ENCODE measurements around the gene TLR6.

The TLR6 gene

DNA sequence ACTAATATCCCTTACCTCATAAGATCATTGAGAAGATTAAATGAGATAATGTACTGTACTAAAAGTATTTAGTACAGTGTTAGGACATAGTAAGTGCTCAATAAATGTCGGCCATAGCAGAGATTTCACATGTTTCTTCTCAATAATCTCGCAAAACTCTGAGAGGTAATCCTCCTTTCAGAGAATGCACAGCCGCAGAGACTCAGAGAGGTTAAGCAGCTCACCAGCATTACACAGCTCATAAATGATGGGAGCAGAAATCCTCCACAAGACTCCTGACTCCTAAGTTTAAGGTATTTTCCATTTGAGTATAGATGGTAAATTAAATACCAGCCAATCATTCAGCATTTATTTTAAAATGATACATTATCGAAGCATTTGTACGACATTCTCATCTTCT is 45.6 kb upstream of the TLR6 start:
- DNase-seq = no peak
- Histone ChIP-seq H3K27ac (no peak overlapping the region), H3K36me3 (replicated peaks) (peaks cover 58% of the 10 kb centered on the region), H3K27me3 (replicated peaks) (no peaks in the 10 kb centered on the region), H3K4me3 (ENCODE audit: low read depth, low read length) (no peak overlapping the region)
- TF ChIP-seq CTCF (IDR thresholded peaks at IDR 0.05; ENCODE audit: low read depth, low read length, missing control alignments) = no peak
- in situ Hi-C loops (cut with HindIII; ENCODE audit: low pct_ligation_motif_present, low sequenced_read_pairs) = no loop called here

GRCh38 chr4:38898245-38898644 is 41.6 kb upstream of the TLR6 start:
- Histone ChIP-seq H3K4me3 (ENCODE audit: low read depth, low read length) (no peak overlapping the region), H3K36me3 (replicated peaks) (peaks cover 57% of the 10 kb centered on the region), H3K27me3 (replicated peaks) (no peaks in the 10 kb centered on the region), H3K27ac (no peak overlapping the region)
- in situ Hi-C loops (cut with HindIII; ENCODE audit: low pct_ligation_motif_present, low sequenced_read_pairs) = no loop called here
- no peak for TF ChIP-seq CTCF (IDR thresholded peaks at IDR 0.05; ENCODE audit: low read depth, low read length, missing control alignments)
- no peak for DNase-seq

DNA sequence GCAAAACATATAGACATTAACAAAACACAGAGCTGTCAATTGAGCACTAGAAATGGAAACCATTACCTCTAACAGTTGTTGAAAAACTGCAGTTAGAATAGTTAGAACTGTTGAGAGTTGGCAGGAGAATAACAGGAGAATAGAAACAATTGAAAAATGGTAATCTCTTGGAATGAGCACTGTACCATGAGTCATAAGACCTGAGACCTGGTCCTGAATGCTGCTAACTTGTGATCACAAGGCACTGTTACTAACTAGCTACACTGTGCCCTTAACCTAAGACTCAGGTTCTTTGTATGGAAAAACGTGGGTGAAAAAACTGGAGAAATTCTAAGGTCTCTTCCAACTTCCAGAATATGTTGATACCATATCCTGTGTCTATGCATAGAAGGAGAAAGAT is 40.3 kb upstream of the TLR6 start:
- DNase-seq = no peak
- no peak for TF ChIP-seq CTCF (IDR thresholded peaks at IDR 0.05; ENCODE audit: low read depth, low read length, missing control alignments)
- no peak overlapping the region for H3K4me3 ChIP-seq (ENCODE audit: low read depth, low read length)
- no peaks in the 10 kb centered on the region for H3K27me3 ChIP-seq (replicated peaks)
- no peak overlapping the region for H3K27ac ChIP-seq
- peaks cover 61% of the 10 kb centered on the region for H3K36me3 ChIP-seq (replicated peaks)
- in situ Hi-C loops (cut with HindIII; ENCODE audit: low pct_ligation_motif_present, low sequenced_read_pairs) = no loop called here

GRCh38 chr4:38894322-38894982 is 37.8 kb upstream of the TLR6 start:
- peaks cover 73% of the 10 kb centered on the region for H3K36me3 ChIP-seq (replicated peaks)
- no peaks in the 10 kb centered on the region for H3K27me3 ChIP-seq (replicated peaks)
- no peak overlapping the region for H3K27ac ChIP-seq
- in situ Hi-C loops (cut with HindIII; ENCODE audit: low pct_ligation_motif_present, low sequenced_read_pairs) = no loop called here
- TF ChIP-seq CTCF (IDR thresholded peaks at IDR 0.05; ENCODE audit: low read depth, low read length, missing control alignments) = no peak
- no peak for DNase-seq
- no peak overlapping the region for H3K4me3 ChIP-seq (ENCODE audit: low read depth, low read length)

- in situ Hi-C loops (cut with HindIII; ENCODE audit: low pct_ligation_motif_present, low sequenced_read_pairs) = no loop called here
These were observed 34.7 kb upstream of the TLR6 start for GRCh38 chr4:38891051-38891983.

More at GRCh38 chr4:38891051-38891983, 34.7 kb upstream of the TLR6 start:
- peaks cover 56% of the 10 kb centered on the region for H3K36me3 ChIP-seq (replicated peaks)
- no peak overlapping the region for H3K4me3 ChIP-seq (ENCODE audit: low read depth, low read length)
- H3K27me3 ChIP-seq (replicated peaks) = no peaks in the 10 kb centered on the region
- no peak for DNase-seq
- H3K27ac ChIP-seq = no peak overlapping the region
- no peak for TF ChIP-seq CTCF (IDR thresholded peaks at IDR 0.05; ENCODE audit: low read depth, low read length, missing control alignments)
